ENCODE measurements around the gene CYP26C1.

- TF ChIP-seq RAD21 (conservative IDR thresholded peaks at IDR 0.05) = no peak
- TF ChIP-seq SMC3 (conservative IDR thresholded peaks at IDR 0.05; ENCODE audit: poor library complexity) = no peak
- no peak for TF ChIP-seq CTCF (IDR thresholded peaks at IDR 0.05; ENCODE audit: poor library complexity, severe bottlenecking)
- TF ChIP-seq EP300 (conservative IDR thresholded peaks at IDR 0.05; ENCODE audit: poor library complexity, severe bottlenecking) = no peak
Observed at GRCh38 chr10:93097386-93097785, 36.8 kb downstream of the CYP26C1 start.

All from neural cell (in vitro differentiated cells).